ENCODE results near the gene UBALD1.
"Not testable (repeated sequence)": the region's sequence is repeated elsewhere in the genome, so short reads cannot be mapped to it uniquely, and the experiment has no call there.

The UBALD1 gene

GRCh38 chr16:4593086-4593485 is 21.6 kb downstream of the UBALD1 start:
- no peak for FAIRE-seq

GRCh38 chr16:4591706-4592470 is 22.8 kb downstream of the UBALD1 start:
- no peak for FAIRE-seq

GRCh38 chr16:4591191-4591590 is 23.5 kb downstream of the UBALD1 start:
- no peak for FAIRE-seq

GRCh38 chr16:4588961-4589360 is 25.7 kb downstream of the UBALD1 start:
- no peak for FAIRE-seq

- no peak for FAIRE-seq
Observed at GRCh38 chr16:4588386-4588785, 26.3 kb downstream of the UBALD1 start.

- FAIRE-seq, result no peak
Observed at GRCh38 chr16:4586291-4586690, 28.4 kb downstream of the UBALD1 start.

- FAIRE-seq, result no peak
Observed at GRCh38 chr16:4583906-4584305, 30.8 kb downstream of the UBALD1 start.

- no peak for FAIRE-seq
Observed at GRCh38 chr16:4580250-4580649, 34.4 kb downstream of the UBALD1 start.

GRCh38 chr16:4578961-4579530 is 35.6 kb downstream of the UBALD1 start:
- no peak for FAIRE-seq

GRCh38 chr16:4576008-4576407 is 38.7 kb downstream of the UBALD1 start:
- FAIRE-seq, result no peak

GRCh38 chr16:4574919-4575705 is 39.6 kb downstream of the UBALD1 start:
- FAIRE-seq, result no peak

- FAIRE-seq, result not testable (repeated sequence)
Observed at GRCh38 chr16:4573926-4574325, 40.8 kb downstream of the UBALD1 start.

GRCh38 chr16:4572715-4573114 is 42.0 kb downstream of the UBALD1 start:
- no peak for FAIRE-seq

GRCh38 chr16:4570688-4571321 is 43.9 kb downstream of the UBALD1 start:
- FAIRE-seq, result no peak

- FAIRE-seq, result no peak
Observed at GRCh38 chr16:4570086-4570485, 44.6 kb downstream of the UBALD1 start.

- no peak for FAIRE-seq
Observed at GRCh38 chr16:4566144-4566543, 48.5 kb downstream of the UBALD1 start.

- no peak for FAIRE-seq
Observed at GRCh38 chr16:4564661-4565267, 49.9 kb downstream of the UBALD1 start.

GRCh38 chr16:4561596-4561995 is 53.1 kb downstream of the UBALD1 start:
- FAIRE-seq, result no peak

All from endometrium (tissue), 2 donors.